Measurements from ENCODE around the gene HTT. TPM values are rescaled to one million over a fixed set of nuclear protein-coding genes. Genes with fewer than 3 reads are reported as not detected.

The HTT gene
- polyA plus RNA-seq, 1 donor from 2014 or later: 11.5 TPM

DNA sequence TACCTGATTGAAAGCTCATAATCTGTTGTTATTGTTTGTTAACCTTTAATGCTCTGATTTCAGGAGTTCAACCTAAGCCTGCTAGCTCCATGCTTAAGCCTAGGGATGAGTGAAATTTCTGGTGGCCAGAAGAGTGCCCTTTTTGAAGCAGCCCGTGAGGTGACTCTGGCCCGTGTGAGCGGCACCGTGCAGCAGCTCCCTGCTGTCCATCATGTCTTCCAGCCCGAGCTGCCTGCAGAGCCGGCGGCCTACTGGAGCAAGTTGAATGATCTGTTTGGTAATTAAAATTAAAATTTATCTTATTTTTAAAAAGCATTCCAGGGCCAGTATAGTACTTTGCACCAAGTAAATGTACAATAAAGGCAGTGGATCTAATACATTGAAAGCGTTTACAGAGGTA lies 137.4 kb downstream of the HTT start:
- no peaks in the 10 kb centered on the region for H3F3A ChIP-seq (ENCODE audit: insufficient read depth, low read length, poor library complexity, severe bottlenecking)
- TF ChIP-seq EP300 (conservative IDR thresholded peaks at IDR 0.05; ENCODE audit: poor library complexity, severe bottlenecking) (no peak), MXI1 (conservative IDR thresholded peaks at IDR 0.05; ENCODE audit: poor library complexity, severe bottlenecking) (no peak), POLR2AphosphoS5 (IDR thresholded peaks at IDR 0.05) (no peak), EZH2 (IDR thresholded peaks at IDR 0.05; ENCODE audit: borderline replicate concordance, insufficient read depth, low read length, poor library complexity, severe bottlenecking) (no peak), TAF1 (IDR thresholded peaks at IDR 0.05; ENCODE audit: low read depth) (no peak), RAD21 (conservative IDR thresholded peaks at IDR 0.05) (no peak), SMC3 (conservative IDR thresholded peaks at IDR 0.05; ENCODE audit: poor library complexity) (no peak)
- TF ChIP-seq, protein P1, sequence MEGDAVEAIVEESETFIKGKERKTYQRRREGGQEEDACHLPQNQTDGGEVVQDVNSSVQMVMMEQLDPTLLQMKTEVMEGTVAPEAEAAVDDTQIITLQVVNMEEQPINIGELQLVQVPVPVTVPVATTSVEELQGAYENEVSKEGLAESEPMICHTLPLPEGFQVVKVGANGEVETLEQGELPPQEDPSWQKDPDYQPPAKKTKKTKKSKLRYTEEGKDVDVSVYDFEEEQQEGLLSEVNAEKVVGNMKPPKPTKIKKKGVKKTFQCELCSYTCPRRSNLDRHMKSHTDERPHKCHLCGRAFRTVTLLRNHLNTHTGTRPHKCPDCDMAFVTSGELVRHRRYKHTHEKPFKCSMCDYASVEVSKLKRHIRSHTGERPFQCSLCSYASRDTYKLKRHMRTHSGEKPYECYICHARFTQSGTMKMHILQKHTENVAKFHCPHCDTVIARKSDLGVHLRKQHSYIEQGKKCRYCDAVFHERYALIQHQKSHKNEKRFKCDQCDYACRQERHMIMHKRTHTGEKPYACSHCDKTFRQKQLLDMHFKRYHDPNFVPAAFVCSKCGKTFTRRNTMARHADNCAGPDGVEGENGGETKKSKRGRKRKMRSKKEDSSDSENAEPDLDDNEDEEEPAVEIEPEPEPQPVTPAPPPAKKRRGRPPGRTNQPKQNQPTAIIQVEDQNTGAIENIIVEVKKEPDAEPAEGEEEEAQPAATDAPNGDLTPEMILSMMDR (IDR thresholded peaks at IDR 0.05; ENCODE audit: poor library complexity, severe bottlenecking): no peak
- TF ChIP-seq, protein P2, sequence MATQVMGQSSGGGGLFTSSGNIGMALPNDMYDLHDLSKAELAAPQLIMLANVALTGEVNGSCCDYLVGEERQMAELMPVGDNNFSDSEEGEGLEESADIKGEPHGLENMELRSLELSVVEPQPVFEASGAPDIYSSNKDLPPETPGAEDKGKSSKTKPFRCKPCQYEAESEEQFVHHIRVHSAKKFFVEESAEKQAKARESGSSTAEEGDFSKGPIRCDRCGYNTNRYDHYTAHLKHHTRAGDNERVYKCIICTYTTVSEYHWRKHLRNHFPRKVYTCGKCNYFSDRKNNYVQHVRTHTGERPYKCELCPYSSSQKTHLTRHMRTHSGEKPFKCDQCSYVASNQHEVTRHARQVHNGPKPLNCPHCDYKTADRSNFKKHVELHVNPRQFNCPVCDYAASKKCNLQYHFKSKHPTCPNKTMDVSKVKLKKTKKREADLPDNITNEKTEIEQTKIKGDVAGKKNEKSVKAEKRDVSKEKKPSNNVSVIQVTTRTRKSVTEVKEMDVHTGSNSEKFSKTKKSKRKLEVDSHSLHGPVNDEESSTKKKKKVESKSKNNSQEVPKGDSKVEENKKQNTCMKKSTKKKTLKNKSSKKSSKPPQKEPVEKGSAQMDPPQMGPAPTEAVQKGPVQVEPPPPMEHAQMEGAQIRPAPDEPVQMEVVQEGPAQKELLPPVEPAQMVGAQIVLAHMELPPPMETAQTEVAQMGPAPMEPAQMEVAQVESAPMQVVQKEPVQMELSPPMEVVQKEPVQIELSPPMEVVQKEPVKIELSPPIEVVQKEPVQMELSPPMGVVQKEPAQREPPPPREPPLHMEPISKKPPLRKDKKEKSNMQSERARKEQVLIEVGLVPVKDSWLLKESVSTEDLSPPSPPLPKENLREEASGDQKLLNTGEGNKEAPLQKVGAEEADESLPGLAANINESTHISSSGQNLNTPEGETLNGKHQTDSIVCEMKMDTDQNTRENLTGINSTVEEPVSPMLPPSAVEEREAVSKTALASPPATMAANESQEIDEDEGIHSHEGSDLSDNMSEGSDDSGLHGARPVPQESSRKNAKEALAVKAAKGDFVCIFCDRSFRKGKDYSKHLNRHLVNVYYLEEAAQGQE (IDR thresholded peaks at IDR 0.05; ENCODE audit: borderline replicate concordance): no peak
- H3K27me3 ChIP-seq (ENCODE audit: insufficient read depth, low read depth, low read length): no peaks in the 10 kb centered on the region
- H3K36me3 ChIP-seq (ENCODE audit: insufficient read depth, low read length): peaks cover 23% of the 10 kb centered on the region
- H3K9me3 ChIP-seq (ENCODE audit: low read length): no peaks in the 10 kb centered on the region
- no peaks in the 10 kb centered on the region for H3K9me2 ChIP-seq (ENCODE audit: insufficient read depth, low read length)
- no peaks in the 10 kb centered on the region for H4K20me1 ChIP-seq (ENCODE audit: insufficient read depth)
- no peak overlapping the region for H3K4me2 ChIP-seq (ENCODE audit: low read length)
- no peak overlapping the region for H3K4me3 ChIP-seq (ENCODE audit: low read length)
- H3K79me2 ChIP-seq (replicated peaks; ENCODE audit: insufficient read depth, low read length): no peaks in the 10 kb centered on the region
- H2AFZ ChIP-seq (ENCODE audit: low read depth, low read length): no peak overlapping the region
- no peak overlapping the region for H3K9ac ChIP-seq (ENCODE audit: low read length)
- no peak overlapping the region for H3K27ac ChIP-seq (ENCODE audit: low read length)

DNA sequence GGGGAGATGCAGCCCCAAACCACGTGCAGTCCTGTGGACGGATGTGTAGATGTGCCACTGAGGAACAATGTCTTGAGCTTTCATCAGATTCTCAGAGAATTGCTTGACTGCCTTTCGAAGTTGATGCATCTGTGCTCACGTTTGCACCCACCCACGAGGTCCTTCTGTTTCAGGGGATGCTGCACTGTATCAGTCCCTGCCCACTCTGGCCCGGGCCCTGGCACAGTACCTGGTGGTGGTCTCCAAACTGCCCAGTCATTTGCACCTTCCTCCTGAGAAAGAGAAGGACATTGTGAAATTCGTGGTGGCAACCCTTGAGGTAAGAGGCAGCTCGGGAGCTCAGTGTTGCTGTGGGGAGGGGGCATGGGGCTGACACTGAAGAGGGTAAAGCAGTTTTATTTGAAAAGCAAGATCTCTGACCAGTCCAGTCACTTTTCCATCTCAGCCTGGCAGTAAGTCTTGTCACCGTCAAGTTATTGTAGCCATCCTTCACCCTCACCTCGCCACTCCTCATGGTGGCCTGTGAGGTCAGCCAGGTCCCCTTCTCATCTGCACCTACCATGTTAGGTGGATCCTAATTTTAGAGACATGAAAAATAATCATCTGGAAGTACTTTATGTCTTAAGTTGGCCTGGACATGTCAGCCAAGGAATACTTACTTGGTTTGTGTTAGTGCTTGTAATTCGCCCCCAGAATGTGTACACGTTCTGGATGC lies 138.1 kb downstream of the HTT start:
- no peak overlapping the region for H3K4me3 ChIP-seq (ENCODE audit: low read length)
- H3K27ac ChIP-seq (ENCODE audit: low read length): no peak overlapping the region
- TF ChIP-seq, protein P2 (IDR thresholded peaks at IDR 0.05; ENCODE audit: borderline replicate concordance): no peak
- TF ChIP-seq SMC3 (conservative IDR thresholded peaks at IDR 0.05; ENCODE audit: poor library complexity) (no peak), EZH2 (IDR thresholded peaks at IDR 0.05; ENCODE audit: borderline replicate concordance, insufficient read depth, low read length, poor library complexity, severe bottlenecking) (no peak), POLR2AphosphoS5 (IDR thresholded peaks at IDR 0.05) (no peak), EP300 (conservative IDR thresholded peaks at IDR 0.05; ENCODE audit: poor library complexity, severe bottlenecking) (no peak), TAF1 (IDR thresholded peaks at IDR 0.05; ENCODE audit: low read depth) (no peak), MXI1 (conservative IDR thresholded peaks at IDR 0.05; ENCODE audit: poor library complexity, severe bottlenecking) (no peak), RAD21 (conservative IDR thresholded peaks at IDR 0.05) (no peak)
- TF ChIP-seq, protein P1 (IDR thresholded peaks at IDR 0.05; ENCODE audit: poor library complexity, severe bottlenecking): no peak
- no peaks in the 10 kb centered on the region for H3K79me2 ChIP-seq (replicated peaks; ENCODE audit: insufficient read depth, low read length)
- H4K20me1 ChIP-seq (ENCODE audit: insufficient read depth): no peaks in the 10 kb centered on the region
- H3F3A ChIP-seq (ENCODE audit: insufficient read depth, low read length, poor library complexity, severe bottlenecking): no peaks in the 10 kb centered on the region
- no peak overlapping the region for H2AFZ ChIP-seq (ENCODE audit: low read depth, low read length)
- no peaks in the 10 kb centered on the region for H3K9me2 ChIP-seq (ENCODE audit: insufficient read depth, low read length)
- H3K9me3 ChIP-seq (ENCODE audit: low read length): no peaks in the 10 kb centered on the region
- no peak overlapping the region for H3K4me2 ChIP-seq (ENCODE audit: low read length)
- H3K36me3 ChIP-seq (ENCODE audit: insufficient read depth, low read length): peaks cover 23% of the 10 kb centered on the region
- H3K9ac ChIP-seq (ENCODE audit: low read length): no peak overlapping the region
- no peaks in the 10 kb centered on the region for H3K27me3 ChIP-seq (ENCODE audit: insufficient read depth, low read depth, low read length)
